Measurements from ENCODE around the gene AP1B1.

DNA sequence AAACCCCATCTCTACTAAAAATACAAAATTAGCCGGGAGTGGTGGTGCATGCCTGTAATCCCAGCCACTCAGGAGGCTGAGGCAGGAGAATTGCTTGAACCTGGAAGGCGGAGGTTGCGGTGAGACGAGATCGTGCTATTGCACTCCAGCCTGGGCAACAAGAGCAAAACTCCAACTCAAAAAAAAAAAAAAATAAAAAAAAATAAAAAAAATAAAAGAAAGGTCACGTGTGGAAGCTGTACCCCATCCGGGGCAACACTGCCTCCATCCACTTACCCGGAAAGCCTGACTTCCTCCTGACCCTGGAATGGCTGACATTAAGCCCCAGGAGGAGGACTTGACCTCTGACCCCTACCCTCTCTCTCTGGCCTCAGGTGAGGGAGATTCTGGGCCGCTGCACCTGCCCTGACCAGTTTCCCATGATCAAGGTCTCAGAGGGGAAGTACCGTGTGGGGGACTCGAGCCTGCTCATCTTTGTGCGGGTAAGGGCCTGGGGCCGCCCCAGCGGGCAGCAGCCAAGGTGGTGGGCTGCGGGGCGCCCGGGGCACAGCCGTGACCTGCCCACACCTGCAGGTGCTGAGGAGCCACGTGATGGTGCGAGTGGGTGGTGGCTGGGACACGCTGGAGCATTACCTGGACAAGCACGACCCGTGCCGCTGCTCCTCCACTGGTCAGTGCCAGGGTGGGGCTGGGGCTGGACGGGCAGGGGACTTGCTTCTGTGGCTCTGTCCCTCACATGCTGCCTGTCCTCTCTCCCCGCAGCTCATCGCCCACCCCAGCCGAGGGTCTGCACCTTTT is 78.1 kb downstream of the AP1B1 start:
- TF ChIP-seq POLR2AphosphoS5 (IDR thresholded peaks at IDR 0.05) (no peak), CTCF (IDR thresholded peaks at IDR 0.05) (no peak), EP300 (IDR thresholded peaks at IDR 0.05) (no peak), POLR2A (IDR thresholded peaks at IDR 0.05) (no peak)
